ENCODE measurements around the gene PTCD2.
"Not testable (repeated sequence)": the region's sequence is repeated elsewhere in the genome, so short reads cannot be mapped to it uniquely, and the experiment has no call there.

Gene PTCD2

GRCh38 chr5:72379936-72380335 is 59.8 kb downstream of the PTCD2 start:
- no peak for DNase-seq (ENCODE audit: low spot score)

- DNase-seq (ENCODE audit: low spot score): no peak
Observed at GRCh38 chr5:72380492-72381274, 60.5 kb downstream of the PTCD2 start.

- DNase-seq (ENCODE audit: low spot score): no peak
Observed at GRCh38 chr5:72383280-72383679, 63.1 kb downstream of the PTCD2 start.

- DNase-seq (ENCODE audit: low spot score): no peak
Observed at GRCh38 chr5:72383726-72384125, 63.6 kb downstream of the PTCD2 start.

GRCh38 chr5:72386639-72387038 is 66.5 kb downstream of the PTCD2 start:
- DNase-seq (ENCODE audit: low spot score): no peak

GRCh38 chr5:72387985-72388384 is 67.8 kb downstream of the PTCD2 start:
- no peak for DNase-seq (ENCODE audit: low spot score)

- DNase-seq (ENCODE audit: low spot score): no peak
Observed at GRCh38 chr5:72388646-72389045, 68.5 kb downstream of the PTCD2 start.

- no peak for DNase-seq (ENCODE audit: low spot score)
Observed at GRCh38 chr5:72390836-72391235, 70.7 kb downstream of the PTCD2 start.

- no peak for DNase-seq (ENCODE audit: low spot score)
Observed at GRCh38 chr5:72392326-72392733, 72.2 kb downstream of the PTCD2 start.

GRCh38 chr5:72393052-72393451 is 72.9 kb downstream of the PTCD2 start:
- DNase-seq (ENCODE audit: low spot score): no peak

GRCh38 chr5:72394688-72395087 is 74.5 kb downstream of the PTCD2 start:
- DNase-seq (ENCODE audit: low spot score): no peak

- no peak for DNase-seq (ENCODE audit: low spot score)
Observed at GRCh38 chr5:72397836-72398235, 77.7 kb downstream of the PTCD2 start.

GRCh38 chr5:72400950-72401349 is 80.8 kb downstream of the PTCD2 start:
- DNase-seq (ENCODE audit: low spot score): no peak

- DNase-seq (ENCODE audit: low spot score): no peak
Observed at GRCh38 chr5:72402381-72402890, 82.3 kb downstream of the PTCD2 start.

GRCh38 chr5:72402959-72403628 is 82.9 kb downstream of the PTCD2 start:
- DNase-seq (ENCODE audit: low spot score): no peak

GRCh38 chr5:72404771-72405170 is 84.6 kb downstream of the PTCD2 start:
- DNase-seq (ENCODE audit: low spot score): not testable (repeated sequence)

- DNase-seq (ENCODE audit: low spot score): no peak
Observed at GRCh38 chr5:72407078-72407477, 86.9 kb downstream of the PTCD2 start.

- DNase-seq (ENCODE audit: low spot score): no peak
Observed at GRCh38 chr5:72407541-72407940, 87.4 kb downstream of the PTCD2 start.

- no peak for DNase-seq (ENCODE audit: low spot score)
Observed at GRCh38 chr5:72408127-72408526, 88.0 kb downstream of the PTCD2 start.

GRCh38 chr5:72408603-72409002 is 88.4 kb downstream of the PTCD2 start:
- DNase-seq (ENCODE audit: low spot score): no peak

GRCh38 chr5:72410688-72411295 is 90.6 kb downstream of the PTCD2 start:
- no peak for DNase-seq (ENCODE audit: low spot score)

GRCh38 chr5:72412283-72413055 is 92.3 kb downstream of the PTCD2 start:
- DNase-seq (ENCODE audit: low spot score): no peak

Measured in hematopoietic multipotent progenitor cell treated with erythropoietin and hydrocortisone succinate and interleukin-3 and kit ligand, for 15 days (in vitro differentiated cells).